ENCODE results near the gene FBN1. TPM values are rescaled to one million over a fixed set of nuclear protein-coding genes. Genes with fewer than 3 reads are reported as not detected.

The FBN1 gene
- total and polyA plus RNA-seq, 2 donors (not counting 3 experiments of a cell fraction or from before 2014, with no cell fraction given), result 107 to 111 TPM

- Histone ChIP-seq H3K4me2 (ENCODE audit: insufficient read depth, low read length) (no peak overlapping the region), H3K27me3 (ENCODE audit: control insufficient read depth in 2 of 2, insufficient read depth in 2 of 2, low read length in 2 of 2) (no peaks in the 10 kb centered on the region), H4K20me1 (replicated peaks; ENCODE audit: control insufficient read depth, extremely low read depth, insufficient read depth, low read length) (no peaks in the 10 kb centered on the region), H2AFZ (ENCODE audit: low read depth, low read length) (no peak overlapping the region), H3K4me3 (replicated peaks in 1 of 3; ENCODE audit: insufficient read depth in 1 of 3, low read depth in 1 of 3, low read length in 3 of 3) (no peak overlapping the region), H3K4me1 (ENCODE audit: control insufficient read depth, extremely low read depth, insufficient read depth, low read length) (peaks cover 6% of the 10 kb centered on the region), H3K27ac (ENCODE audit: insufficient read depth, low read depth, low read length) (no peak overlapping the region), H3K9me3 (replicated peaks; ENCODE audit: control insufficient read depth, insufficient read depth, low read length) (no peaks in the 10 kb centered on the region), H3K36me3 (ENCODE audit: control insufficient read depth in 2 of 2, extremely low read depth in 1 of 2, insufficient read depth in 2 of 2, low read length in 2 of 2) (peaks cover 0 to 3% of the 10 kb centered on the region in 2 experiments), H3K79me2 (ENCODE audit: control insufficient read depth, insufficient read depth, low read length) (no peaks in the 10 kb centered on the region), H3K9me1 (replicated peaks; ENCODE audit: control insufficient read depth, extremely low read depth, insufficient read depth, low read length) (no peaks in the 10 kb centered on the region), H3K9ac (replicated peaks; ENCODE audit: extremely low read depth, insufficient read depth, low read length) (no peak overlapping the region)
- ChIA-PET CTCF (no interaction called here), POLR2A (no interaction called here)
- FAIRE-seq, result no peak
- no peak for DNase-seq (ENCODE audit: low read depth, low spot score)
- dilution Hi-C loops (cut with MboI; ENCODE audit: extremely low pct_ligation_motif_present, low sequenced_read_pairs) (no loop called here), intact Hi-C loops (cut with micrococcal nuclease) (no loop called here)
- BruUV-seq (replicated peaks), result no TSS peak
- TF ChIP-seq GATA2 (IDR thresholded peaks at IDR 0.05; ENCODE audit: insufficient read depth, insufficient read length, low read depth, low read length) (no peak), JUN (IDR thresholded peaks at IDR 0.05; ENCODE audit: borderline replicate concordance, insufficient read depth, insufficient read length, low read depth) (no peak), CTCF (IDR thresholded peaks at IDR 0.05; ENCODE audit: extremely low read depth in 1 of 2, insufficient read depth in 1 of 2, low read depth in 1 of 2, low read length in 2 of 2) (no peak), POLR2AphosphoS5 (IDR thresholded peaks at IDR 0.05; ENCODE audit: insufficient read depth, low read depth, low read length) (no peak), MYC (IDR thresholded peaks at IDR 0.05; ENCODE audit: low read depth, low read length) (no peak), FOS (IDR thresholded peaks at IDR 0.05; ENCODE audit: borderline replicate concordance, insufficient read depth, low read length) (no peak), POLR2A (IDR thresholded peaks at IDR 0.05; ENCODE audit: low read depth, low read length) (no peak), EZH2 (IDR thresholded peaks at IDR 0.05; ENCODE audit: borderline replicate concordance, low read depth, low read length, severe bottlenecking) (no peak), MAX (IDR thresholded peaks at IDR 0.05; ENCODE audit: insufficient read depth, insufficient read length) (no peak)
Measured at GRCh38 chr15:48636511-48636910, 9.0 kb downstream of the FBN1 start.

All from endothelial cell of umbilical vein (primary cell).